Ovary (tissue), 9 donors: Measurements from ENCODE around the gene GRM8. TPM values are rescaled to one million over a fixed set of nuclear protein-coding genes. Genes with fewer than 3 reads are reported as not detected.
A peak's percentile ranks its signal among the peaks of the same experiment; 100 is the strongest.

ENCODE experiments used
- DNase-seq, 5 donors: peaks; one replicate each; pipeline ENCODE4 v3.0.0-alpha.2; 2019 to 2020
- H3K27ac ChIP-seq, 2 donors: fragments of 200-600 bp; one replicate each; pipeline versions ENCODE4 v1.5.1 to v1.8.0; 2019 to 2022
- H3K27me3 ChIP-seq: fragments of 200-600 bp; one replicate; pipeline ENCODE4 v1.8.0; 2022
- H3K36me3 ChIP-seq: fragments of 200-600 bp; sonication (generic); one replicate; pipeline ENCODE4 v1.5.1; 2019
- H3K4me1 ChIP-seq: one replicate; pipeline ENCODE4 v1.8.1; 2013; ENCODE audit warnings: mild to moderate bottlenecking, moderate library complexity; ENCODE audit not compliant: insufficient read depth
- H3K4me3 ChIP-seq: fragments of 200-600 bp; sonication (generic); one replicate; pipeline ENCODE4 v1.5.1; 2017
- H3K9me3 ChIP-seq, 2 donors: fragments of 200-600 bp in 1 of 2; sonication (generic) in 1 of 2; one replicate each; pipeline versions ENCODE4 v1.5.1 to v1.8.1; 2013 to 2019; ENCODE audit warnings: mild to moderate bottlenecking in 1 of 2, moderate library complexity in 1 of 2
- EP300 ChIP-seq: sonication (generic); formaldehyde crosslinking; IDR thresholded peaks from one replicate; pipeline ENCODE4 v1.6.1; 2017; ENCODE audit warnings: antibody characterized with exemption
- POLR2A ChIP-seq: fragments of 450-650 bp; IDR thresholded peaks from one replicate; pipeline ENCODE4 v1.6.1; 2017; ENCODE audit warnings: antibody characterized with exemption, mild to moderate bottlenecking, moderate library complexity
- WGBS, 3 donors: extraction: QIAGEN DNeasy Blood & Tissue Kit in 1 of 3; methylation state at CpG; one replicate each; pipeline versions ENCODE4 v1.1.5 to v1.1.7; 2013 to 2017; 5-methylcytosine and 5-hydroxymethylcytosine counted together
- intact Hi-C, 4 donors: fragments of 100-400 bp; cut with DNase I; formaldehyde crosslinking; loops; one replicate each; pipeline versions ENCODE4 v1.11.0 to v1.15.1; 2022 to 2023
- polyA plus RNA-seq, 2 donors: library from polyadenylated mRNA; stranded (reverse); fragments of 200-250 nt in 1 of 2; fragments of 350-450 nt in 1 of 2; fragmentation: Illumina TruSeq in 1 of 2; extraction: RNeasy Lipid Tissue Mini Kit (QIAGEN cat#74804) in 1 of 2; gene quantifications; one replicate each; pipeline ENCODE4 v1.2.3, GENCODE V29; 2013 to 2014
- total RNA-seq, 7 donors: library from RNA; depleted of rRNA in 2 of 7; stranded (reverse); fragments of >200 nt in 2 of 7; fragmentation: NEBNext Ultra II Directional in 3 of 7; extraction: Animal tissue kit (Norgen Biotek cat#: 25700) in 3 of 7; gene quantifications; one replicate each; pipeline versions ENCODE4 v1.1.0 to v1.2.4, GENCODE V29; 2016 to 2023
- TF ChIP-seq, protein P1 (sequence below), 3 donors: fragments of 450-650 bp in 2 of 3; fragments of 200-600 bp in 1 of 3; IDR thresholded peaks; one replicate each; pipeline versions ENCODE4 v1.5.1 to v1.8.0; 2016 to 2022; ENCODE audit warnings: antibody characterized with exemption in 3 of 3, mild to moderate bottlenecking in 1 of 3
- donor health status: DM: no; HTN: no; CAD: no; lungs with moderate emphysema.
- donor health status: DM: no; HTN: no; CAD: no.
- donor health status: Bipolar disorder and iron deficiency.
- donor health status: DM: yes; HTN: yes; CAD: no.
- donor health status: DM: no; HTN: no; CAD: no.
- donor health status: DM: yes; HTN: yes; CAD: no.

The GRM8 gene
- total and polyA plus RNA-seq, 9 donors, result 0.38 to 4.0 (median 1.0) TPM; not detected in 1

DNA sequence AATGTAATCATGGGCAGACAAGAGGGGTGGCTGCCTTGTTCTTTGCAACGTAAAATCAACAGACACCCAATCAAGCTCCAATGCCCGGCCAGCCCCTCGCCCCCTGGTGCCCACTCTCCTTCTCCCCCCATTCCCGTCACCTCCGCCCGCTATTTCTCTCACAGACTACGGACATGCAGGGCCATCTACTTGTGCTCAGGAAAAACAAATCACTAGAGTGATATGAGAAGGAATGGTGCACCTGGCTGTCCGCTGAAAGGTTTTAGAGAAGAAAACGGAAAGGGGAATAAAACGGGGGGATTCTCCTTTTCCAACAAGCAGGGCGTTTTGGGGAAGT lies 396 bp downstream of the GRM8 start:
- Histone ChIP-seq H3K36me3 (no peaks in the 10 kb centered on the region), H3K27me3 (no peaks in the 10 kb centered on the region), H3K4me1 (peaks cover 7% of the 10 kb centered on the region), H3K27ac (no peak overlapping the region), H3K9me3 (no peaks in the 10 kb centered on the region), H3K4me3 (peak overlapping the region; percentile 67)
- intact Hi-C loops, result no loop called here
- TF ChIP-seq EP300, result no peak
- TF ChIP-seq, protein P1, sequence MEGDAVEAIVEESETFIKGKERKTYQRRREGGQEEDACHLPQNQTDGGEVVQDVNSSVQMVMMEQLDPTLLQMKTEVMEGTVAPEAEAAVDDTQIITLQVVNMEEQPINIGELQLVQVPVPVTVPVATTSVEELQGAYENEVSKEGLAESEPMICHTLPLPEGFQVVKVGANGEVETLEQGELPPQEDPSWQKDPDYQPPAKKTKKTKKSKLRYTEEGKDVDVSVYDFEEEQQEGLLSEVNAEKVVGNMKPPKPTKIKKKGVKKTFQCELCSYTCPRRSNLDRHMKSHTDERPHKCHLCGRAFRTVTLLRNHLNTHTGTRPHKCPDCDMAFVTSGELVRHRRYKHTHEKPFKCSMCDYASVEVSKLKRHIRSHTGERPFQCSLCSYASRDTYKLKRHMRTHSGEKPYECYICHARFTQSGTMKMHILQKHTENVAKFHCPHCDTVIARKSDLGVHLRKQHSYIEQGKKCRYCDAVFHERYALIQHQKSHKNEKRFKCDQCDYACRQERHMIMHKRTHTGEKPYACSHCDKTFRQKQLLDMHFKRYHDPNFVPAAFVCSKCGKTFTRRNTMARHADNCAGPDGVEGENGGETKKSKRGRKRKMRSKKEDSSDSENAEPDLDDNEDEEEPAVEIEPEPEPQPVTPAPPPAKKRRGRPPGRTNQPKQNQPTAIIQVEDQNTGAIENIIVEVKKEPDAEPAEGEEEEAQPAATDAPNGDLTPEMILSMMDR (IDR thresholded peaks at IDR 0.05), result no peak
- TF ChIP-seq POLR2A, result no peak
- WGBS, 3 donors, result 0 to 2% (median 1%) methylated on average over 11 of the region's 11 CpGs
- DNase-seq, result no peak

DNA sequence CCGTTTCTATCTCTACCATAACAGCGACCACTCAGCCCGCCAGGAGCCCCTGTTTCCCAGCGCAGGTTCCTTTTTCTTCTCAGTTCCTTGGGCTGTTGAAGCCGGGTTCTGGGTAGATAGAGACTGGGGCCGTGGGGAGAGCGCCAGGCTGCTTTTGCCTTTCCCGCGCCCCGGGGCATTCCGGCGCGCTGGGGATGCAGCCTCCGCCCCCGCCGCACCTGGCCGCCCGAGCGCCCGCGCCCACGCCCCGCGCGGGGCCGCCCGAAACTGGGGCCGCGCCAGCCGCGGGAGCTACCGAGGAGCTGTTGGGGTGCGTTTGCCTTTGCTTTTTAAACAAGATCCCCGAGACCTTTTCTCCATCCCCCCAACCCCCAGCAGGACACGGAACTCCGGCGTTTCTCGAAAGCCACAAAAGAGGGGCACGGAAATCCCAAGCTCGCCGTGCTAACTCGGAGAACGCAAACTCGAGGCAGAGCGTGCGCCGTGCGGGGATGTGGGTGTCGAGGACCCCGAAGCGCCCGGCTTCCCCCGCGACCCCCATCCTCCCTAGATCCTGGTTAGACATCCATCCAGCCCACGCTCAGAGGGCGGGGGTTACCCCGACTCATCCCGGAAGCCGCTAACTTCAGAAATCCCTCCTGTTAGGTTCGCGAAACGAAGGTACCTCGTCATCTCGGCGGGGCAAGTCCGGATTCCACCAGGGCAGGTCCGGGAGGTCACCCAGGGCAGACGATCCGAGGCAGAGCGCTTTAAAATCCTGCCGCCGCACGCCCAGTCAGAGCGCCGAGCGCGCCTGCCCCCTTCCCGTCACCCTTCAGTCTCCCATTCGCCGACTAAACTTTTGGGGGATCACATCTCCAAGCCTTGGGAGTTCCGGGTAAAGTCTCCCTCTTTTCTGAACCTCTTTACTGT lies 1.0 kb downstream of the GRM8 start:
- DNase-seq, result peak in 1 of 5 donors; percentile 17
- WGBS, 3 donors, result 1% methylated on average over 76 to 81 of the region's 81 CpGs
- no peak overlapping the region for H3K27ac ChIP-seq
- TF ChIP-seq EP300 (no peak), POLR2A (no peak)
- TF ChIP-seq, protein P1 (IDR thresholded peaks at IDR 0.05), result no peak
- intact Hi-C loops, result no loop called here
- peaks cover 7% of the 10 kb centered on the region for H3K4me1 ChIP-seq
- H3K4me3 ChIP-seq, result peak overlapping the region; percentile 67
- H3K27me3 ChIP-seq, result no peaks in the 10 kb centered on the region
- no peaks in the 10 kb centered on the region for H3K9me3 ChIP-seq
- no peaks in the 10 kb centered on the region for H3K36me3 ChIP-seq

DNA sequence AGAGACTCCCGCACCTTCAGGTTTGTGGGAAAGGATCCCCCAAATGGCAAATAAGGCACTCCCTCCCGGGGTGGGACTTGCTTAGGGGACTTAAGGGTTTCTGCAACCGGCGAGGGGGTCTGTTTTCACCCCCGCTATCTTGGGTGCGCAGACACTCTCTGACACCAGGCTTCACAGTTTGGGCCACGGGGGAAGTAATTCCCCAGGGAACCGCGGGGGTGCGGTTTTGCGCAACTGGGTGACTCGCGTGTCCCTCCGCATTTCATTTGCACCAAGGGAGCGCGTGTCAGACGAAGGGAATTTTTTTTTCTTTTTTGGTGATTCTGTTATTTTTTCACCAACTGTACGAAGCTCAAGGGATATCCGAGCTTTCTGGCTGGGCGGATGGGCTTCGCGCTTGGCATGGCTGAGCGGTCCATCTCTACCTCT lies 1.7 kb downstream of the GRM8 start:
- WGBS, 3 donors, result 1 to 4% (median 3%) methylated on average over 23 of the region's 23 CpGs
- TF ChIP-seq EP300, result no peak
- TF ChIP-seq, protein P1 (IDR thresholded peaks at IDR 0.05), result no peak
- no peak for TF ChIP-seq POLR2A
- peaks cover 7% of the 10 kb centered on the region for H3K4me1 ChIP-seq
- H3K4me3 ChIP-seq, result no peak overlapping the region
- H3K36me3 ChIP-seq, result no peaks in the 10 kb centered on the region
- peak in 1 of 5 donors; percentile 15 for DNase-seq
- intact Hi-C loops, result no loop called here
- H3K9me3 ChIP-seq, result no peaks in the 10 kb centered on the region
- no peaks in the 10 kb centered on the region for H3K27me3 ChIP-seq
- no peak overlapping the region for H3K27ac ChIP-seq

DNA sequence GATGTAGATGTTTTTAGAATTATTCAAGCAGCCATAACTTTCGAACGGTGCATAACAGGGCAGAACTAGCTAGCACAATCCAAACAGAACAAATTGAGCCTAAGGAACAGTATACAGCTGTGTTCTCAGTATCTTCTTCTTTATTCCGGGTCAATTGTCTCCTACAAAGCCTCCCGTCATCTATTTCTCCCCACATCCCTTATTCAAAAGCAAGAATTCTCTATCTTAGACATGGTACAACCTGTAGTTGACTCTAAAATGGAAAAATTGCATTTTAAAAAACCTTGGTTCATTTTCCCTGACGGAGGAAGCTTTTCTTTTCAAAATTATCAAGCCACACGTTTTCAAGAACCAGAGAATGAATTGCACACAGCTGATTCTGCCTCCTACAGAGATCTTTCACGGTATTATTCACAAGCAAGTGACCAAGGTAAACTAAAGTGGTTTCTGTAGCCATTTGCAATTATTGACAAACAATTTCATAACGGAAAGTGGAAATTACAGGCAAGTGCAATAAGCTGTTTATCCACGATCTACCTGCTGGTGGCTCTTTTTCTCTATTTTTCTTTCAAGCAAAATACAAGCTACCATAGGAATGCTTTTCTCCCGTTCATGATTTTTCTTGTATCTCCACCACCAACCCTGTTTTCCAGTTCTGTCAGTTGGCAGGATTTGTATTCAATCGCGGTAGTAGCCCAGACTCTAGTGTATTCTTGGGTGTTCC lies 2.3 kb downstream of the GRM8 start:
- intact Hi-C loops, result no loop called here
- DNase-seq, result no peak
- WGBS, 3 donors, result 16 to 19% (median 18%) methylated on average over 12 of the region's 12 CpGs
- H3K27me3 ChIP-seq, result no peaks in the 10 kb centered on the region
- no peak for TF ChIP-seq EP300
- TF ChIP-seq POLR2A, result no peak
- TF ChIP-seq, protein P1 (IDR thresholded peaks at IDR 0.05), result no peak
- H3K4me3 ChIP-seq, result no peak overlapping the region
- H3K36me3 ChIP-seq, result no peaks in the 10 kb centered on the region
- peaks cover 7% of the 10 kb centered on the region for H3K4me1 ChIP-seq
- no peak overlapping the region for H3K27ac ChIP-seq
- H3K9me3 ChIP-seq, result no peaks in the 10 kb centered on the region
